HCT116 (cell line): ENCODE measurements around the gene TTF2.

ENCODE experiments used
- CTCF ChIP-seq, 3 experiments: fragments of 200-600 bp in 1 of 3; sonication (generic) in 1 of 3; IDR thresholded peaks in 2 of 3; conservative IDR thresholded peaks in 1 of 3; 2 replicates each; pipeline ENCODE4 v1.5.1; 2012 to 2017; ENCODE audit warnings: low read depth in 2 of 3, low read length in 2 of 3, antibody characterized with exemption in 1 of 3, borderline replicate concordance in 1 of 3, control low read depth in 1 of 3, mild to moderate bottlenecking in 1 of 3, mixed read lengths in 1 of 3, mixed run types in 1 of 3, moderate library complexity in 1 of 3; ENCODE audit not compliant: insufficient read depth in 1 of 3
- MAX ChIP-seq: IDR thresholded peaks from 2 replicates; pipeline ENCODE4 v1.6.1; 2012
- SP1 ChIP-seq: IDR thresholded peaks from 2 replicates; pipeline ENCODE4 v1.6.1; 2012; ENCODE audit warnings: low read depth

GRCh38 chr1:117017648-117018047 is 42.5 kb upstream of the TTF2 start:
- TF ChIP-seq CTCF (IDR thresholded peaks at IDR 0.05 in 2 of 3, conservative IDR thresholded peaks at IDR 0.05 in 1 of 3; ENCODE audit: borderline replicate concordance in 1 of 3, insufficient read depth in 1 of 3, low read depth in 2 of 3, low read length in 2 of 3) = no peak
- TF ChIP-seq MAX = no peak
- TF ChIP-seq SP1 = no peak
